IMR-90 (cell line): Measurements from ENCODE around the gene GJB5. TPM values are rescaled to one million over a fixed set of nuclear protein-coding genes. Genes with fewer than 3 reads are reported as not detected.

Experiments used
- ATAC-seq: fragments of 200-7000 bp; cut with Tn5 transposase; 2 replicates; pipeline ENCODE4 v1.9.1; 2020; ENCODE audit warnings: low read depth, mild to moderate bottlenecking, moderate library complexity
- BruUV-seq: library from RNA; stranded (reverse); fragments of 400-500 nt; replicated peaks from 2 replicates; lab custom pipeline; 2021; lab: Mats Ljungman, UMichigan
- CTCF ChIA-PET: fragments of 300-600 bp; formaldehyde crosslinking; extraction: SDS; loops from one replicate; lab custom pipeline; 2021; ENCODE audit warnings: antibody characterized with exemption; lab: Yijun Ruan, JAX
- POLR2A ChIA-PET: fragments of 300-600 bp; sonication (Branson Sonifier 250); formaldehyde crosslinking; loops from one replicate; lab custom pipeline; 2022; ENCODE audit warnings: antibody characterized with exemption; ENCODE audit not compliant: unreplicated experiment; lab: Charles Lee
- DNase-seq: peaks from one replicate; pipeline ENCODE4 v3.0.0; 2013
- H2AFZ ChIP-seq: replicated peaks from 2 replicates; pipeline ENCODE3; 2013; ENCODE audit warnings: low read length, mild to moderate bottlenecking; ENCODE audit not compliant: poor library complexity
- H2AK5ac ChIP-seq: 2 replicates; pipeline ENCODE4 v1.6.1; 2013; ENCODE audit warnings: low read depth, low read length, inconsistent platforms
- H2AK9ac ChIP-seq: replicated peaks from 2 replicates; pipeline ENCODE3; 2013; ENCODE audit warnings: mild to moderate bottlenecking, low read depth, low read length, moderate library complexity; ENCODE audit not compliant: poor library complexity
- H2BK120ac ChIP-seq: 2 replicates; pipeline ENCODE4 v1.6.1; 2013; ENCODE audit warnings: low read depth, low read length, inconsistent platforms
- H2BK15ac ChIP-seq: 3 replicates; pipeline ENCODE4 v1.6.1; 2013; ENCODE audit warnings: low read depth, low read length, inconsistent platforms
- H2BK20ac ChIP-seq: 2 replicates; pipeline ENCODE4 v1.6.1; 2013; ENCODE audit warnings: low read depth, mild to moderate bottlenecking, inconsistent platforms, low read length, moderate library complexity
- H2BK5ac ChIP-seq: 2 replicates; pipeline ENCODE4 v1.6.1; 2013; ENCODE audit warnings: mild to moderate bottlenecking, low read depth, low read length, inconsistent platforms; ENCODE audit not compliant: poor library complexity, severe bottlenecking
- H3K14ac ChIP-seq: replicated peaks from 2 replicates; pipeline ENCODE4 v1.6.1; 2013; ENCODE audit warnings: low read depth, low read length, inconsistent platforms
- H3K18ac ChIP-seq: 2 replicates; pipeline ENCODE4 v1.6.1; 2013; ENCODE audit warnings: low read depth, low read length, control low read depth
- H3K23ac ChIP-seq: 2 replicates; pipeline ENCODE4 v1.6.1; 2013; ENCODE audit warnings: low read depth, low read length, inconsistent platforms
- H3K27ac ChIP-seq: 2 replicates; pipeline ENCODE4 v1.5.1; 2013; ENCODE audit warnings: mild to moderate bottlenecking, control low read depth, low read length; ENCODE audit not compliant: insufficient read depth
- H3K27me3 ChIP-seq: 2 replicates; pipeline ENCODE4 v1.6.1; 2013; ENCODE audit warnings: low read length; ENCODE audit not compliant: control insufficient read depth, insufficient read depth
- H3K36me3 ChIP-seq: 2 replicates; pipeline ENCODE4 v1.6.1; 2013; ENCODE audit warnings: low read length, mixed read lengths; ENCODE audit not compliant: control insufficient read depth, insufficient read depth
- H3K4ac ChIP-seq: 2 replicates; pipeline ENCODE4 v1.6.1; 2013; ENCODE audit warnings: low read depth, low read length, inconsistent platforms
- H3K4me1 ChIP-seq: 2 replicates; pipeline ENCODE4 v1.6.1; 2013; ENCODE audit warnings: low read length, mixed read lengths; ENCODE audit not compliant: control insufficient read depth, insufficient read depth
- H3K4me2 ChIP-seq: 2 replicates; pipeline ENCODE4 v1.6.1; 2013; ENCODE audit warnings: low read depth, mild to moderate bottlenecking, control low read depth, low read length, moderate library complexity
- H3K4me3 ChIP-seq: 2 replicates; pipeline ENCODE4 v1.5.1; 2013; ENCODE audit warnings: low read depth, mild to moderate bottlenecking, control low read depth, low read length, moderate library complexity; ENCODE audit not compliant: insufficient read depth
- H3K56ac ChIP-seq: 2 replicates; pipeline ENCODE4 v1.6.1; 2013; ENCODE audit warnings: low read length, inconsistent platforms; ENCODE audit not compliant: insufficient read depth; ENCODE audit errors: extremely low read depth
- H3K79me1 ChIP-seq, 2 experiments: 2 replicates each; pipeline ENCODE4 v1.6.1; 2013; ENCODE audit warnings: low read length in 2 of 2, inconsistent platforms in 1 of 2, low read depth in 1 of 2
- H3K9ac ChIP-seq: 2 replicates; pipeline ENCODE4 v1.6.1; 2013; ENCODE audit warnings: low read depth, low read length, control low read depth
- H3K9me1 ChIP-seq: 2 replicates; pipeline ENCODE4 v1.6.1; 2013; ENCODE audit warnings: low read length, inconsistent platforms; ENCODE audit not compliant: insufficient read depth
- H3K9me3 ChIP-seq: 2 replicates; pipeline ENCODE4 v1.6.1; 2013; ENCODE audit warnings: low read length; ENCODE audit not compliant: control insufficient read depth, insufficient read depth
- H4K20me1 ChIP-seq: 2 replicates; pipeline ENCODE4 v1.6.1; 2013; ENCODE audit warnings: low read length, inconsistent platforms; ENCODE audit not compliant: insufficient read depth
- H4K5ac ChIP-seq: 2 replicates; pipeline ENCODE4 v1.6.1; 2013; ENCODE audit warnings: mild to moderate bottlenecking, low read depth, low read length, control low read depth
- H4K8ac ChIP-seq, 2 experiments: 2 replicates each; pipeline ENCODE4 v1.6.1; 2013; ENCODE audit warnings: low read depth in 2 of 2, low read length in 2 of 2, control low read depth in 1 of 2, inconsistent platforms in 1 of 2
- H4K91ac ChIP-seq: 2 replicates; pipeline ENCODE4 v1.6.1; 2013; ENCODE audit warnings: low read depth, low read length, inconsistent platforms; ENCODE audit not compliant: insufficient read depth
- BHLHE40 ChIP-seq: fragments of 150-350 bp; IDR thresholded peaks from 2 replicates; pipeline ENCODE4 v1.6.1; 2016; ENCODE audit warnings: mild to moderate bottlenecking, low read depth, low read length
- CHD1 ChIP-seq: IDR thresholded peaks from 2 replicates; pipeline ENCODE4 v1.6.1; 2012; ENCODE audit warnings: low read depth, low read length, improper control_type of control experiment
- ELK1 ChIP-seq: fragments of 150-350 bp; IDR thresholded peaks from 2 replicates; pipeline ENCODE4 v1.6.1; 2016; ENCODE audit warnings: low read depth, mild to moderate bottlenecking, low read length, moderate library complexity, borderline replicate concordance
- FOS ChIP-seq: fragments of 150-350 bp; IDR thresholded peaks from 2 replicates; pipeline ENCODE4 v1.6.1; 2016; ENCODE audit warnings: low read depth, low read length
- MAZ ChIP-seq: IDR thresholded peaks from 2 replicates; pipeline ENCODE4 v1.6.1; 2012; ENCODE audit warnings: low read depth, mild to moderate bottlenecking, low read length, improper control_type of control experiment, moderate library complexity, borderline replicate concordance
- MXI1 ChIP-seq: IDR thresholded peaks from 2 replicates; pipeline ENCODE4 v1.6.1; 2012; ENCODE audit warnings: low read depth, mild to moderate bottlenecking, low read length, moderate library complexity, borderline replicate concordance
- NFE2L2 ChIP-seq: fragments of 150-350 bp; IDR thresholded peaks from 2 replicates; pipeline ENCODE4 v1.6.1; 2016; ENCODE audit warnings: low read depth, mild to moderate bottlenecking, low read length
- POLR2A ChIP-seq: IDR thresholded peaks from 2 replicates; pipeline ENCODE4 v1.6.1; 2012; ENCODE audit warnings: mild to moderate bottlenecking, low read depth, low read length
- RAD21 ChIP-seq: IDR thresholded peaks from 2 replicates; pipeline ENCODE4 v1.6.1; 2012; ENCODE audit warnings: low read length, improper control_type of control experiment
- RCOR1 ChIP-seq: IDR thresholded peaks from 2 replicates; pipeline ENCODE4 v1.6.1; 2012; ENCODE audit warnings: mild to moderate bottlenecking, low read length, improper control_type of control experiment; ENCODE audit not compliant: insufficient replicate concordance
- RFX5 ChIP-seq: IDR thresholded peaks from 2 replicates; pipeline ENCODE4 v1.8.0; 2012; ENCODE audit warnings: low read depth, mild to moderate bottlenecking, low read length, moderate library complexity
- SMC3 ChIP-seq: fragments of 150-350 bp; IDR thresholded peaks from 2 replicates; pipeline ENCODE4 v1.6.1; 2016; ENCODE audit warnings: low read depth, mild to moderate bottlenecking, antibody characterized with exemption, low read length, moderate library complexity
- USF2 ChIP-seq: fragments of 150-350 bp; IDR thresholded peaks from 2 replicates; pipeline ENCODE4 v1.6.1; 2017; ENCODE audit warnings: mild to moderate bottlenecking, antibody characterized with exemption, low read length, low read depth
- WGBS, 2 experiments: methylation state at CpG; one replicate each; pipeline versions ENCODE4 v1.1.5 to v1.1.7; 2013; ENCODE audit warnings: missing lambda C conversion rate in 2 of 2; ENCODE audit not compliant: insufficient read length in 1 of 2; ENCODE audit errors: extremely low coverage in 2 of 2; 5-methylcytosine and 5-hydroxymethylcytosine counted together
- dilution Hi-C: fragments of 300-500 bp; cut with HindIII; formaldehyde crosslinking; loops from one replicate; pipeline ENCODE4 v1.14.3; 2018; ENCODE audit warnings: low sequenced_read_pairs; ENCODE audit not compliant: unreplicated experiment
- in situ Hi-C: fragments of 300-500 bp; cut with MboI; formaldehyde crosslinking; loops from 3 replicates; pipeline ENCODE4 v1.14.3; 2019; ENCODE audit warnings: low sequenced_read_pairs, inconsistent platforms, mixed read lengths
- intact Hi-C: fragments of 100-400 bp; cut with micrococcal nuclease; formaldehyde crosslinking; loops from 2 replicates; pipeline ENCODE4 v1.10.0; 2022
- polyA plus RNA-seq, 3 experiments: library from polyadenylated mRNA; depleted of rRNA; stranded (reverse); fragments of >200 nt; gene quantifications; 2 replicates each; pipeline ENCODE4 v1.2.3, GENCODE V29; 2012; ENCODE audit warnings: low replicate concordance in 1 of 3
- total RNA-seq: library from RNA; depleted of rRNA; stranded (reverse); fragments of >200 nt; gene quantifications from 2 replicates; pipeline ENCODE4 v1.2.3, GENCODE V29; 2012

Gene GJB5
- total and polyA plus RNA-seq, 2 of the 4 experiments (the other 2 are of a cell fraction): 0.10 TPM; not detected in 1

- Histone ChIP-seq H3K36me3 (no peaks in the 10 kb centered on the region), H4K8ac (no peak overlapping the region), H2AFZ (no peak overlapping the region), H3K9me3 (no peaks in the 10 kb centered on the region), H2AK5ac (no peak overlapping the region), H3K56ac (no peak overlapping the region), H3K4me2 (no peak overlapping the region), H3K9me1 (no peaks in the 10 kb centered on the region), H3K18ac (no peak overlapping the region), H3K4me1 (no peaks in the 10 kb centered on the region), H3K4me3 (no peak overlapping the region), H3K23ac (no peak overlapping the region), H3K27me3 (no peaks in the 10 kb centered on the region), H3K4ac (no peak overlapping the region), H2BK15ac (no peak overlapping the region), H2BK5ac (no peak overlapping the region), H2BK120ac (no peak overlapping the region), H2BK20ac (no peak overlapping the region), H4K20me1 (no peaks in the 10 kb centered on the region), H3K9ac (no peak overlapping the region), H2AK9ac (no peak overlapping the region), H4K91ac (no peak overlapping the region), H3K14ac (no peak overlapping the region), H3K79me1 (no peaks in the 10 kb centered on the region), H3K27ac (no peak overlapping the region), H4K5ac (no peak overlapping the region)
- CTCF ChIA-PET: no interaction called here
- WGBS, 2 experiments: 20% methylated on average over 1 of the region's 7 CpGs; no CpG with 5 or more reads in 1 of the 2 experiments
- dilution Hi-C loops: no loop called here
- intact Hi-C loops: no loop called here
- no peak for TF ChIP-seq FOS
- no peak for TF ChIP-seq RCOR1
- TF ChIP-seq POLR2A: no peak
- no peak for TF ChIP-seq CHD1
- TF ChIP-seq RFX5: no peak
- no peak for TF ChIP-seq USF2
- TF ChIP-seq NFE2L2: no peak
- no peak for TF ChIP-seq ELK1
- TF ChIP-seq SMC3: no peak
- TF ChIP-seq MAZ: no peak
- TF ChIP-seq RAD21: no peak
- no peak for TF ChIP-seq MXI1
- TF ChIP-seq BHLHE40: no peak
- in situ Hi-C loops: no loop called here
- ATAC-seq (no peak), DNase-seq (no peak)
- BruUV-seq: no TSS peak
- POLR2A ChIA-PET: no interaction called here
Measured at GRCh38 chr1:34712007-34712688, 42.7 kb upstream of the GJB5 start.
